Measurements from ENCODE around the gene TUBGCP6. TPM values are rescaled to one million over a fixed set of nuclear protein-coding genes. Genes with fewer than 3 reads are reported as not detected.

TUBGCP6 gene
- total and polyA plus RNA-seq, 9 donors = 7.5 to 52.2 (median 40.8) TPM

- Histone ChIP-seq H3K27ac (peak overlapping the region; percentile 61 to 72), H3K9me3 (no peaks in the 10 kb centered on the region), H3K36me3 (no peaks in the 10 kb centered on the region), H3K4me3 (peak overlapping the region; percentile 22), H3K4me1 (ENCODE audit: insufficient read depth) (peaks cover 30% of the 10 kb centered on the region), H3K27me3 (no peaks in the 10 kb centered on the region)
- DNase-seq = no peak
- intact Hi-C loops (cut with DNase I) = loop anchor here in 1 of 4 donors (5.0 kb wide), 1 partner anchor 34 kb away; the partner anchor contains the start of gene DENND6B
- TF ChIP-seq EP300 (IDR thresholded peaks at IDR 0.05) (no peak), CTCF (IDR thresholded peaks at IDR 0.05) (no peak), POLR2A (IDR thresholded peaks at IDR 0.05) (no peak)
- WGBS, 3 donors = 28 to 39% (median 35%) methylated on average over 23 to 29 of the region's 29 CpGs
Measured at GRCh38 chr22:50292643-50293440, 48.0 kb upstream of the TUBGCP6 start.

- H3K36me3 ChIP-seq = no peaks in the 10 kb centered on the region
- no peaks in the 10 kb centered on the region for H3K9me3 ChIP-seq
- 78 to 85% (median 85%) methylated on average over 32 to 37 of the region's 37 CpGs for WGBS, 3 donors
- H3K4me1 ChIP-seq (ENCODE audit: insufficient read depth) = peaks cover 20% of the 10 kb centered on the region
- H3K4me3 ChIP-seq = no peak overlapping the region
- intact Hi-C loops (cut with DNase I) = loop anchor here in 1 of 4 donors (5.0 kb wide), 1 partner anchor 37 kb away; the partner anchor contains the start of gene DENND6B
- no peak for TF ChIP-seq POLR2A (IDR thresholded peaks at IDR 0.05)
- DNase-seq = no peak
- no peaks in the 10 kb centered on the region for H3K27me3 ChIP-seq
- no peak overlapping the region for H3K27ac ChIP-seq
Measured at GRCh38 chr22:50289942-50290630, 45.3 kb upstream of the TUBGCP6 start.

- Histone ChIP-seq H3K4me3 (no peak overlapping the region), H3K4me1 (ENCODE audit: insufficient read depth) (peaks cover 17% of the 10 kb centered on the region), H3K27me3 (no peaks in the 10 kb centered on the region), H3K36me3 (no peaks in the 10 kb centered on the region), H3K9me3 (no peaks in the 10 kb centered on the region), H3K27ac (no peak overlapping the region)
- no peak for DNase-seq
- intact Hi-C loops (cut with DNase I) = no loop called here
- 87 to 91% (median 89%) methylated on average over 48 to 57 of the region's 57 CpGs for WGBS, 3 donors
- TF ChIP-seq CTCF (IDR thresholded peaks at IDR 0.05) = no peak
- TF ChIP-seq EP300 (IDR thresholded peaks at IDR 0.05) = no peak
- TF ChIP-seq POLR2A (IDR thresholded peaks at IDR 0.05) = no peak
Measured at GRCh38 chr22:50289151-50289941, 44.5 kb upstream of the TUBGCP6 start.

GRCh38 chr22:50287731-50288130 is 42.9 kb upstream of the TUBGCP6 start:
- Histone ChIP-seq H3K4me3 (no peak overlapping the region), H3K27me3 (no peaks in the 10 kb centered on the region), H3K36me3 (no peaks in the 10 kb centered on the region), H3K9me3 (no peaks in the 10 kb centered on the region), H3K27ac (no peak overlapping the region), H3K4me1 (ENCODE audit: insufficient read depth) (peaks cover 5% of the 10 kb centered on the region)
- 91 to 94% (median 92%) methylated on average over 23 to 31 of the region's 31 CpGs for whole genome bisulfite sequencing, 3 donors
- intact Hi-C loops (cut with DNase I) = no loop called here
- no peak for TF ChIP-seq CTCF (IDR thresholded peaks at IDR 0.05)
- TF ChIP-seq EP300 (IDR thresholded peaks at IDR 0.05) = no peak
- TF ChIP-seq POLR2A (IDR thresholded peaks at IDR 0.05) = no peak
- DNase-seq = no peak
